Breast epithelium (tissue), 3 donors: ENCODE results near the gene DAPK2.

ENCODE experiments used
- CTCF ChIP-seq, 3 donors: fragments of 450-650 bp; IDR thresholded peaks; one replicate each; pipeline ENCODE4 v1.5.1; 2016 to 2017; ENCODE audit warnings: antibody characterized with exemption in 3 of 3, mild to moderate bottlenecking in 3 of 3, moderate library complexity in 3 of 3
- POLR2A ChIP-seq: fragments of 450-650 bp; IDR thresholded peaks from one replicate; pipeline ENCODE4 v1.6.1; 2016; ENCODE audit warnings: antibody characterized with exemption, mild to moderate bottlenecking, moderate library complexity
- POLR2AphosphoS5 ChIP-seq, 3 donors: sonication (generic); formaldehyde crosslinking; IDR thresholded peaks; one replicate each; pipeline ENCODE4 v1.6.1; 2017; ENCODE audit warnings: antibody characterized with exemption in 3 of 3

- TF ChIP-seq POLR2AphosphoS5 (IDR thresholded peaks at IDR 0.05) = no peak
- no peak for TF ChIP-seq CTCF (IDR thresholded peaks at IDR 0.05)
- TF ChIP-seq POLR2A = no peak
Measured at GRCh38 chr15:64008177-64008576, 38.1 kb downstream of the DAPK2 start.
